ENCODE measurements around the gene VPS25.

DNA sequence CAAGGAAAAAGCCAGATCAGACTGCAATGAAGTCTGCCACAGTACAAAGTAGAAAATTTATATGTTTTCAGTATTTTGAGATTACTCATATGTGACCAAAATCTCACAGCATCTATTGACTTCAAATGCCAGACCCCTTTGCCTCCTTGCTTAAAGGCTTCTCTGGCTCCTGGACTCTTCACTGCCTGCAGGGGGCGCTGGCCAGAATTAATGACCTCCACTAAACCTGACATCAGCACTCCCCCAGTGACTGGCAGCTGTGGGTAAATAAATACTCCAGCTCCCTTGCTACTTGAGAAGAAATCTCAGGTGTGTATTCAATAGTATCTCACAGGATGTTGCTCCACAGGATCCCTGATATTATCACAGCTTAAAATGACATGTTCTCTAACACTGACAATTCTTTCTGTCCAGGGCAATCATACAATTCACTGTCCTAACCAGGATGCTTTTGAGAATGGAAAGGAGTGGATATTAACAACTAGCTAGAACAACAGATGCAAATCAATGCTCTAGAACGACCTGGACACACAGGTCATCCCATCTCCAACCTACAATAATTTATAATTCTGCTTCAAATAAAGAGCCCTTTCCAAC is 46.8 kb downstream of the VPS25 start:
- TF ChIP-seq, protein P1, sequence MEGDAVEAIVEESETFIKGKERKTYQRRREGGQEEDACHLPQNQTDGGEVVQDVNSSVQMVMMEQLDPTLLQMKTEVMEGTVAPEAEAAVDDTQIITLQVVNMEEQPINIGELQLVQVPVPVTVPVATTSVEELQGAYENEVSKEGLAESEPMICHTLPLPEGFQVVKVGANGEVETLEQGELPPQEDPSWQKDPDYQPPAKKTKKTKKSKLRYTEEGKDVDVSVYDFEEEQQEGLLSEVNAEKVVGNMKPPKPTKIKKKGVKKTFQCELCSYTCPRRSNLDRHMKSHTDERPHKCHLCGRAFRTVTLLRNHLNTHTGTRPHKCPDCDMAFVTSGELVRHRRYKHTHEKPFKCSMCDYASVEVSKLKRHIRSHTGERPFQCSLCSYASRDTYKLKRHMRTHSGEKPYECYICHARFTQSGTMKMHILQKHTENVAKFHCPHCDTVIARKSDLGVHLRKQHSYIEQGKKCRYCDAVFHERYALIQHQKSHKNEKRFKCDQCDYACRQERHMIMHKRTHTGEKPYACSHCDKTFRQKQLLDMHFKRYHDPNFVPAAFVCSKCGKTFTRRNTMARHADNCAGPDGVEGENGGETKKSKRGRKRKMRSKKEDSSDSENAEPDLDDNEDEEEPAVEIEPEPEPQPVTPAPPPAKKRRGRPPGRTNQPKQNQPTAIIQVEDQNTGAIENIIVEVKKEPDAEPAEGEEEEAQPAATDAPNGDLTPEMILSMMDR (IDR thresholded peaks at IDR 0.05) = peak; percentile 28 to 60 (median 52)
- no peak for TF ChIP-seq POLR2A (IDR thresholded peaks at IDR 0.05)

Measured in body of pancreas (tissue), 4 donors.